HEK293T (cell line): Measurements from ENCODE around the gene LSP1.

ENCODE experiments used
- BHLHE40 ChIP-seq: fragments of 450-650 bp; IDR thresholded peaks from 2 replicates; pipeline ENCODE4 v1.6.1; 2016; ENCODE audit warnings: mild to moderate bottlenecking, moderate library complexity, borderline replicate concordance
- FOXA1 ChIP-seq: fragments of 450-650 bp; IDR thresholded peaks from 2 replicates; pipeline ENCODE4 v1.6.1; 2016; ENCODE audit warnings: mild to moderate bottlenecking
- FOXM1 ChIP-seq: fragments of 450-650 bp; IDR thresholded peaks from 2 replicates; pipeline ENCODE4 v1.6.1; 2017; ENCODE audit warnings: mild to moderate bottlenecking, borderline replicate concordance
- HDGF ChIP-seq: fragments of 450-650 bp; IDR thresholded peaks from 2 replicates; pipeline ENCODE4 v1.6.1; 2017; ENCODE audit warnings: antibody characterized with exemption, borderline replicate concordance
- L3MBTL2 ChIP-seq: fragments of 450-650 bp; conservative IDR thresholded peaks from 2 replicates; pipeline ENCODE4 v1.6.1; 2016; ENCODE audit warnings: mild to moderate bottlenecking
- LEF1 ChIP-seq: fragments of 450-650 bp; IDR thresholded peaks from 2 replicates; pipeline ENCODE4 v1.6.1; 2017; ENCODE audit warnings: mild to moderate bottlenecking, borderline replicate concordance
- NFRKB ChIP-seq: fragments of 450-650 bp; IDR thresholded peaks from 2 replicates; pipeline ENCODE4 v1.6.1; 2016; ENCODE audit warnings: mild to moderate bottlenecking, moderate library complexity
- SP1 ChIP-seq: fragments of 450-650 bp; IDR thresholded peaks from 2 replicates; pipeline ENCODE4 v1.6.1; 2017
- SUZ12 ChIP-seq: fragments of 450-650 bp; IDR thresholded peaks from 2 replicates; pipeline ENCODE4 v1.6.1; 2016; ENCODE audit warnings: mild to moderate bottlenecking
- TARDBP ChIP-seq: fragments of 450-650 bp; IDR thresholded peaks from 2 replicates; pipeline ENCODE4 v1.6.1; 2016

- no peak for TF ChIP-seq NFRKB
- TF ChIP-seq BHLHE40, result no peak
- no peak for TF ChIP-seq LEF1
- TF ChIP-seq TARDBP, result no peak
- no peak for TF ChIP-seq FOXM1
- TF ChIP-seq HDGF, result no peak
- no peak for TF ChIP-seq FOXA1
- TF ChIP-seq L3MBTL2, result no peak
- no peak for TF ChIP-seq SP1
- no peak for TF ChIP-seq SUZ12
Observed at GRCh38 chr11:1832211-1832919, 20.5 kb upstream of the LSP1 start.
